ENCODE measurements around the gene STPG3. TPM values are rescaled to one million over a fixed set of nuclear protein-coding genes. Genes with fewer than 3 reads are reported as not detected.

The STPG3 gene
- total and polyA plus RNA-seq, 12 donors, result 0.25 to 3.1 (median 0.32) TPM; not detected in 9

DNA sequence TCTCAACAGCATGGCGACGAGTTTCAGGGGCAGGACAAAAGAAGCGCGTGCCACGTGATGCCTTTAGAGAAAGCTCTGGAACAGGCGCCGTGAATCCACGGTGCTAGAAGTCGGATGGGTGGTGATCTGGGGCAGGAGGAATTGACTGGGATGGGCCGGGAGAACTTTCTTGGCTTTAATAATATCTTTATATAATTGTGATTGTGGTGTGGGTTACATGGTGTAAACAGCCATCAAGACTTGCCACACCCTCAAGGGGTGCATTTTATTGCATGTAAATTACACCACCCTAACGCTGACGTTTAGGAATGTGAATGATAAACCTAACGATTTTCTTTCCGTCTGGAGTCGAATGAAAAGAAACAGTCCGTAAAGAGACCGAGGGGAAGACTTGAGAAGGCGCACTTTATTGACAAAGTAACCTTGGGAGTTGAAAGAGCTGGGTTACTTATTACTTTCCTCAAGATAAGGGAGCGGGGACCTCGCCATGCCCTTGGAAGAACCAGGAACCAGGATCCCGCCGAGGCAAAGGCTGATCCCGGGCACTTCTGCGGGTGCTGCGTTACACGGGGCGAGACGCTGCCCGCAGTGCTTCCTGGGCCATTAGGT lies 42.5 kb downstream of the STPG3 start:
- no peak for DNase-seq
- intact Hi-C loops (cut with DNase I), result loop anchor here in 1 of 2 donors (10.0 kb wide), 1 partner anchor 231 kb away; no protein-coding TSS in a partner anchor
- Histone ChIP-seq H3K4me1 (replicated peaks in 1 of 2) (peaks cover 3 to 13% of the 10 kb centered on the region in 2 donors), H3K27ac (no peak overlapping the region), H3K27me3 (peaks cover 13% of the 10 kb centered on the region), H3K4me3 (no peak overlapping the region), H3K9me3 (replicated peaks in 1 of 3) (no peaks in the 10 kb centered on the region), H3K36me3 (replicated peaks in 1 of 2) (no peaks in the 10 kb centered on the region)
- 50 to 59% (median 57%) methylated on average over 29 of the region's 29 CpGs for WGBS, 4 donors
- no peak for TF ChIP-seq POLR2A (IDR thresholded peaks at IDR 0.05)
- TF ChIP-seq, protein P1, sequence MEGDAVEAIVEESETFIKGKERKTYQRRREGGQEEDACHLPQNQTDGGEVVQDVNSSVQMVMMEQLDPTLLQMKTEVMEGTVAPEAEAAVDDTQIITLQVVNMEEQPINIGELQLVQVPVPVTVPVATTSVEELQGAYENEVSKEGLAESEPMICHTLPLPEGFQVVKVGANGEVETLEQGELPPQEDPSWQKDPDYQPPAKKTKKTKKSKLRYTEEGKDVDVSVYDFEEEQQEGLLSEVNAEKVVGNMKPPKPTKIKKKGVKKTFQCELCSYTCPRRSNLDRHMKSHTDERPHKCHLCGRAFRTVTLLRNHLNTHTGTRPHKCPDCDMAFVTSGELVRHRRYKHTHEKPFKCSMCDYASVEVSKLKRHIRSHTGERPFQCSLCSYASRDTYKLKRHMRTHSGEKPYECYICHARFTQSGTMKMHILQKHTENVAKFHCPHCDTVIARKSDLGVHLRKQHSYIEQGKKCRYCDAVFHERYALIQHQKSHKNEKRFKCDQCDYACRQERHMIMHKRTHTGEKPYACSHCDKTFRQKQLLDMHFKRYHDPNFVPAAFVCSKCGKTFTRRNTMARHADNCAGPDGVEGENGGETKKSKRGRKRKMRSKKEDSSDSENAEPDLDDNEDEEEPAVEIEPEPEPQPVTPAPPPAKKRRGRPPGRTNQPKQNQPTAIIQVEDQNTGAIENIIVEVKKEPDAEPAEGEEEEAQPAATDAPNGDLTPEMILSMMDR (IDR thresholded peaks at IDR 0.05), result no peak

DNA sequence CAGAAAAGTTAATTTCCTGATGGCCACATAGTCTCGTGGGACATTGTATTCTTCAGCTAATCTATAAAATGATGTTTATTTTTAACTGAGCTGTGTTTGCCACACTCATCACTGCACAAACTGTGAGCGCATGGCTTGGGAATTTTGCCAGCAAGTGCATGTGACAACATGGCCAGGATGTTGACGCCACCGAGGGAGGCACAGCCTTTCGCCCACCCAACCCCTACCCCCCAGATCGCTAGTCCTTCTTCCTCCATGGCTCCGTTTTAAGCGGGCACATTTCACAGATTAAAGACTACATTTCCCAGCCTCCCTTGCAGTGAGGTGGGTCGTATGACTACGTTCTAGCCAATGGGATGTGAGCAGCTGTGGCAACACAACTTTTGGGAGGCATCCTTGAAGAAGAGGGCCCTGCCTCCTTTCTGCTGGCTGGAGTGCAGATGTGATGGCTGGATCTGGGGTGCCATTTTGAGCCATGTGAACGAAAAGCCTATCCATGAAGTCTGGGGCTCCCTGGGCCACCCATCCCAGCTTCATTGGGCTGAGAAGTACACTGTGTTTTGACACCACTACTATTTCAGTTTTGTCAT lies 43.1 kb downstream of the STPG3 start:
- intact Hi-C loops (cut with DNase I), result loop anchor here in 1 of 2 donors (10.0 kb wide), 1 partner anchor 231 kb away; no protein-coding TSS in a partner anchor
- WGBS, 4 donors, result 43 to 47% (median 45%) methylated on average over 11 of the region's 11 CpGs

DNA sequence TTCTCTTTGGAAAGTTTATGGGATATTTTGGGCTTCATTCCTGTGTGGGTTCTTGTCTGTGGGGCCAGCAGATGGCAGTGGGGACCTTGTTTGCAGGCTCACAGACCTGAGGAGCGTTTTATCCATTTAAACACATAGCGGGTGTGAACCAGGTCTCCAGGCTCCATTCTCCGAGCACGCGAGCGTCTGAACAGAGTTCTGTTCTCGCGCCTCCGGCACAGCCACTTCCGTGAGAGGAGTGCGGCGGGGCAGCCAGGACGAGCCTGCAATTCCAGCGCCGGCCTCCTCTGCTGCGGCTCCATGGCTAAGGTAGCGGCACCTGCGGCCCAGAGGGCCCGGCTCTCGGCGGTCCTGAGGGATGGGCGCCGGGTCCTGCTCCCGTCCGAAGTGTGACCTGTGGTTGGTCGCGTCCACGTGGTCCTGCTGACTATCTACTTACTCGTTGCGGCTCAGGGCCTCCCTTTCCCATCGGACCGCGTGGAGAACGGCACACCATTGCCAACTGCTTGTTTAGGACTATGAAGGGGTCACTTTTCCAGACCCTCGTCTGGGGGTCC lies 43.7 kb downstream of the STPG3 start:
- peaks cover 3 to 13% of the 10 kb centered on the region in 2 donors for H3K4me1 ChIP-seq (replicated peaks in 1 of 2)
- H3K36me3 ChIP-seq (replicated peaks in 1 of 2), result no peaks in the 10 kb centered on the region
- WGBS, 4 donors, result 0 to 36% (median 22%) methylated on average over 1 to 35 of the region's 35 CpGs
- peaks cover 23% of the 10 kb centered on the region for H3K27me3 ChIP-seq
- H3K4me3 ChIP-seq, result peak overlapping the region in 1 of 4 donors; percentile 60
- DNase-seq, result no peak
- no peak overlapping the region for H3K27ac ChIP-seq
- intact Hi-C loops (cut with DNase I), result loop anchor here in 1 of 2 donors (5.0 to 10.0 kb wide), 2 partner anchors 113 to 230 kb away; no protein-coding TSS in a partner anchor
- TF ChIP-seq POLR2A (IDR thresholded peaks at IDR 0.05), result no peak
- TF ChIP-seq, protein P1 (IDR thresholded peaks at IDR 0.05), result no peak
- H3K9me3 ChIP-seq (replicated peaks in 1 of 3), result no peaks in the 10 kb centered on the region

More for the DNA sequence above, 43.1 kb downstream of the STPG3 start:
- H3K27ac ChIP-seq, result no peak overlapping the region
- H3K36me3 ChIP-seq (replicated peaks in 1 of 2), result no peaks in the 10 kb centered on the region
- H3K4me1 ChIP-seq (replicated peaks in 1 of 2), result peaks cover 3 to 13% of the 10 kb centered on the region in 2 donors
- H3K4me3 ChIP-seq, result no peak overlapping the region
- peaks cover 17% of the 10 kb centered on the region for H3K27me3 ChIP-seq
- TF ChIP-seq, protein P1 (IDR thresholded peaks at IDR 0.05), result peak in 1 of 6 experiments; percentile 13
- TF ChIP-seq POLR2A (IDR thresholded peaks at IDR 0.05), result no peak
- H3K9me3 ChIP-seq (replicated peaks in 1 of 3), result no peaks in the 10 kb centered on the region
- DNase-seq, result peak in 1 of 7 donors; percentile 35

DNA sequence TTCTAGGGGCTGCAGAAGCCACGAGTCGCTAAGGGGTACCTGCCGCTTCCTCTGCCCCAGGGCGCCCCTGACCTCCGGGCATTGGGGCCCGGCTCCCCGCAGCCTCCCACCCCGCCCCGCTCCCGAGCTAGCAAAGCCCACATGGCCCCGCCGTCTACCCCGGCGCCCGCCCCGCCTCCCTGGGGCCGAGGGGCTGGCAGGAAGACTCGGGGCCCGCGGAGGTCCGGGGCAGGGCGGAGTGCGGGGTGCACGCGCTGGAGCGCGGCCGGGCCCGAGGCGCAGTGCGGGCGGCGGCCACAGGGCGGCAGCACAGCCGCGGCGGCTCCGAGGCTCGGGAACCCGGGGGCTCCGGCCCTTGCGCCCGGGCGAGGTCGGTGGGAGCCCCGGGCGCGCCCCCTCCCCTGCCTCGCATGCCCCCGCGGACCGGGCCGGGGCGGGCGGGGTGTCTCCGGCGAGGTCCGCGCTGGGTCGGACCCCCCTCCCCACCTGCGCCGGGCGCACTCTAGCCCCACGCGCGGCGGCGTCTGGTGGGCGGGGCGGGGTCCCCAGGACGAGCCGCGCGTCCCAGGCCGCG lies 44.2 kb downstream of the STPG3 start:
- no peak for TF ChIP-seq POLR2A (IDR thresholded peaks at IDR 0.05)
- TF ChIP-seq, protein P1 (IDR thresholded peaks at IDR 0.05), result peak in 3 of 6 experiments; percentile 62 to 85 (median 81)
- H3K9me3 ChIP-seq (replicated peaks in 1 of 3), result no peaks in the 10 kb centered on the region
- peak overlapping the region in 1 of 5 donors; percentile 77 for H3K27ac ChIP-seq
- intact Hi-C loops (cut with DNase I), result loop anchor here in 1 of 2 donors (5.0 to 10.0 kb wide), 2 partner anchors 112 to 229 kb away; no protein-coding TSS in a partner anchor
- H3K36me3 ChIP-seq (replicated peaks in 1 of 2), result no peaks in the 10 kb centered on the region
- 0 to 5% (median 2%) methylated on average over 2 to 76 of the region's 76 CpGs for WGBS, 4 donors
- H3K4me3 ChIP-seq, result peak overlapping the region in 1 of 4 donors; percentile 60
- peak in 1 of 7 donors; percentile 35 for DNase-seq
- peaks cover 26% of the 10 kb centered on the region for H3K27me3 ChIP-seq
- peaks cover 3 to 13% of the 10 kb centered on the region in 2 donors for H3K4me1 ChIP-seq (replicated peaks in 1 of 2)

Measured in adrenal gland (tissue), 12 donors.